Adrenal gland (tissue), 12 donors: ENCODE results near the gene GPR3. TPM values are rescaled to one million over a fixed set of nuclear protein-coding genes. Genes with fewer than 3 reads are reported as not detected.
A peak's percentile ranks its signal among the peaks of the same experiment; 100 is the strongest.

Experiments
- DNase-seq, 7 donors: peaks; one replicate each; pipeline ENCODE4 v3.0.0-alpha.2; 2019 to 2020
- H3K27ac ChIP-seq, 5 donors: fragments of 200-600 bp; sonication (generic) in 4 of 5; 1 replicate in 3 of 5; 2 replicates in 2 of 5; pipeline versions ENCODE4 v1.5.1 to v1.8.0; 2016 to 2020; ENCODE audit warnings: mild to moderate bottlenecking in 1 of 5
- H3K27me3 ChIP-seq: fragments of 200-600 bp; 2 replicates; pipeline ENCODE4 v1.8.0; 2021
- H3K36me3 ChIP-seq, 2 donors: fragments of 200-600 bp; replicated peaks in 1 of 2; 1 replicate in 1 of 2; 2 replicates in 1 of 2; pipeline versions ENCODE4 v1.5.1 to v1.8.0; 2018 to 2022
- H3K4me1 ChIP-seq, 2 donors: fragments of 200-600 bp; replicated peaks in 1 of 2; 1 replicate in 1 of 2; 2 replicates in 1 of 2; pipeline versions ENCODE4 v1.5.1 to v1.8.0; 2018 to 2021
- H3K4me3 ChIP-seq, 4 donors: fragments of 200-600 bp; sonication (generic) in 3 of 4; one replicate each; pipeline ENCODE4 v1.5.1; 2016 to 2018
- H3K9me3 ChIP-seq, 3 donors: fragments of 200-600 bp; sonication (generic) in 1 of 3; replicated peaks in 1 of 3; 1 replicate in 2 of 3; 2 replicates in 1 of 3; pipeline versions ENCODE4 v1.5.1 to v1.8.0; 2016 to 2021
- POLR2A ChIP-seq, 2 donors: fragments of 450-650 bp; IDR thresholded peaks; one replicate each; pipeline ENCODE4 v1.6.1; 2017; ENCODE audit warnings: antibody characterized with exemption in 2 of 2, mild to moderate bottlenecking in 2 of 2, moderate library complexity in 1 of 2
- WGBS, 4 donors: extraction: QIAGEN DNeasy Blood & Tissue Kit in 2 of 4; methylation state at CpG; one replicate each; pipeline versions ENCODE4 v1.1.5 to v1.1.7; 2013 to 2017; 5-methylcytosine and 5-hydroxymethylcytosine counted together
- intact Hi-C, 2 donors: fragments of 100-400 bp; cut with DNase I; formaldehyde crosslinking; loops; one replicate each; pipeline versions ENCODE4 v1.14.1 to v1.15.0; 2022 to 2023
- polyA plus RNA-seq, 3 donors: library from polyadenylated mRNA; stranded (reverse); fragments of 200-250 nt in 2 of 3; fragments of 350-450 nt in 1 of 3; fragmentation: Illumina TruSeq in 1 of 3; extraction: RNeasy Lipid Tissue Mini Kit (QIAGEN cat#74804) in 1 of 3; gene quantifications; one replicate each; pipeline ENCODE4 v1.2.3, GENCODE V29; 2013 to 2014
- total RNA-seq, 9 donors: library from RNA; depleted of rRNA in 4 of 9; stranded (reverse); fragments of >200 nt in 4 of 9; fragments of 120-200 nt in 1 of 9; fragmentation: NEBNext Ultra II Directional in 1 of 9; extraction: Animal tissue kit (Norgen Biotek cat#: 25700) in 1 of 9; gene quantifications; one replicate each; pipeline versions ENCODE4 v1.1.0 to v1.2.4, GENCODE V29; 2013 to 2023
- TF ChIP-seq, protein P1 (sequence below), 6 experiments: fragments of 450-650 bp in 4 of 6; fragments of 200-600 bp in 2 of 6; sonication (generic) in 1 of 6; IDR thresholded peaks; 1 replicate in 5 of 6; 2 replicates in 1 of 6; pipeline versions ENCODE4 v1.5.1 to v1.8.0; 2016 to 2021; ENCODE audit warnings: antibody characterized with exemption in 6 of 6, mild to moderate bottlenecking in 2 of 6, moderate library complexity in 1 of 6
- donor health status: healthy with polysubstance abuse.
- donor health status: Bipolar disorder and iron deficiency.
- donor health status: DM: yes; HTN: yes; CAD: no.
- donor health status: DM: no; HTN: no; CAD: no.
- donor health status: DM: no; HTN: no; CAD: no.
- donor health status: DM: yes; HTN: yes; CAD: no.

The GPR3 gene
- total and polyA plus RNA-seq, 12 donors: 0.17 to 2.0 (median 0.64) TPM; not detected in 5

DNA sequence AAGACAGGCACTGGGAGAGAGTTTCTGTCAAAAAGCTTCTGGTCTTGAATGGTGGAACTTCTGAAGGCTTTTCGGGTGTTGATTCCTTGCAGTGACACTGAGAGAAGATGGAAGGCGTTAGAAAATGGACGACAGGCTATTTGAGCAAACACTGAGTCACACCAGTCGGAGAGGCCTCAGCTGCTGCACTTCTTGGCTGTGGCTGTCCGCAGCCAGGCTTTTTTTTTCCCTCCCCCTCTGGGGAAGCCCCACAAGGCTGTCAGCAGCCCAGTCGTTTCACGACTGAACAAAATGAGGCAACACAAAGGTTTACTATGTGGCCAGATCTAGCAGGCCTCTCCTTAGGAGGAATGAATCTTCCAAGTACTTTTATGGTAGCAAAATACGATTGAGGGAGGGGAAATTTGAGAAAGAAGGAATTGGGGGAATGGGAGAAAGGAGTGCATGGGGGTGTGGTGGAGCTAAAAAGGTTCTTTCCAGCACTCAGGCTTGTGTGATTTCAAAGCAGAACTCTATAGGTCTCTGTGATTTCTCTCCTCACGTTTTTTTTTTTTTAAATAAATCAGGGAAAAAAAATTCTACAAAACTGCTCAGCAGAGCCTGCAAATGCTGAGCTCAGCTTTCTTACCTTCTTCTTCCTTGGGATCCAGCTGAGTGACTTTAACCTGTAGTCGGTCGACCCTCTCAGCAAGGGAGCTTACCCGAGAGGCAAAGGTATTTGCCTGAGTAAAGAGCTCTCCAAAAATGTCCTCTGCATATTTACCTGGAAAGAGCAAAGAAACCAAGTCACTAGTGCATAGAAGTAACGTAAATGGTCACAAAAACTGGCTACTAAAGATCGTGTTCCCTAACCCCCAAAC lies 26.1 kb downstream of the GPR3 start:
- peak in 1 of 2 donors; percentile 26 for TF ChIP-seq POLR2A (IDR thresholded peaks at IDR 0.05)
- TF ChIP-seq, protein P1, sequence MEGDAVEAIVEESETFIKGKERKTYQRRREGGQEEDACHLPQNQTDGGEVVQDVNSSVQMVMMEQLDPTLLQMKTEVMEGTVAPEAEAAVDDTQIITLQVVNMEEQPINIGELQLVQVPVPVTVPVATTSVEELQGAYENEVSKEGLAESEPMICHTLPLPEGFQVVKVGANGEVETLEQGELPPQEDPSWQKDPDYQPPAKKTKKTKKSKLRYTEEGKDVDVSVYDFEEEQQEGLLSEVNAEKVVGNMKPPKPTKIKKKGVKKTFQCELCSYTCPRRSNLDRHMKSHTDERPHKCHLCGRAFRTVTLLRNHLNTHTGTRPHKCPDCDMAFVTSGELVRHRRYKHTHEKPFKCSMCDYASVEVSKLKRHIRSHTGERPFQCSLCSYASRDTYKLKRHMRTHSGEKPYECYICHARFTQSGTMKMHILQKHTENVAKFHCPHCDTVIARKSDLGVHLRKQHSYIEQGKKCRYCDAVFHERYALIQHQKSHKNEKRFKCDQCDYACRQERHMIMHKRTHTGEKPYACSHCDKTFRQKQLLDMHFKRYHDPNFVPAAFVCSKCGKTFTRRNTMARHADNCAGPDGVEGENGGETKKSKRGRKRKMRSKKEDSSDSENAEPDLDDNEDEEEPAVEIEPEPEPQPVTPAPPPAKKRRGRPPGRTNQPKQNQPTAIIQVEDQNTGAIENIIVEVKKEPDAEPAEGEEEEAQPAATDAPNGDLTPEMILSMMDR (IDR thresholded peaks at IDR 0.05): no peak

DNA sequence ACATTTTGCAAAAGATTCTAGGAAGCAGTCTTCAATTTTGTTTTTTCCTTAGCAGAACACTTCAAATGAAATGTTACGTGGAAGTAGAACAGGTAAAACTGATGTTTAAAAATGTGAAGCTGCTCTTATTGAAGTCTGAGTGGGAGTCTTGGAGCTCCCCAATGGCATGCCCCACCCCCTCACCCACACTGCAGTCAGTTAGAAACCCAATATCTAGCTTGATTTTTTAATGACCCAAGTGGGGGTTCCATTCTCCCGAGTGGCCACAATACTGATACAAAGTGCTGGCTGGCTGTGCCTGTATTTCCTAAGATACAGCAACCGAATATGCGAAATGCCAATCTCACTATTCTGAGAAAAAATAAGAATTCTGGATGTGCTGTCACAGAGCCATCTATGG lies 31.3 kb downstream of the GPR3 start:
- H3K27me3 ChIP-seq: no peaks in the 10 kb centered on the region
- H3K27ac ChIP-seq: no peak overlapping the region
- no peak overlapping the region for H3K4me3 ChIP-seq
- DNase-seq: peak in 1 of 7 donors; percentile 36
- intact Hi-C loops: loop anchor here in 1 of 2 donors (10.0 kb wide), 1 partner anchor 51 kb away; no protein-coding TSS in a partner anchor
- peaks cover 18 to 49% of the 10 kb centered on the region in 2 donors for H3K4me1 ChIP-seq
- H3K36me3 ChIP-seq: peaks cover 0 to 9% of the 10 kb centered on the region in 2 donors
- WGBS, 4 donors: 67 to 82% (median 74%) methylated on average over 4 of the region's 4 CpGs
- TF ChIP-seq POLR2A (IDR thresholded peaks at IDR 0.05): no peak
- TF ChIP-seq, protein P1 (IDR thresholded peaks at IDR 0.05): no peak
- H3K9me3 ChIP-seq: no peaks in the 10 kb centered on the region

More for the DNA sequence above, 26.1 kb downstream of the GPR3 start:
- H3K27ac ChIP-seq: peak overlapping the region in 4 of 5 donors; percentile 36 to 78 (median 70)
- 36 to 46% (median 40%) methylated on average over 14 of the region's 14 CpGs for WGBS, 4 donors
- H3K4me3 ChIP-seq: no peak overlapping the region
- H3K27me3 ChIP-seq: no peaks in the 10 kb centered on the region
- peak; percentile 75 to 91 (median 89) for DNase-seq
- H3K4me1 ChIP-seq: peaks cover 23 to 41% of the 10 kb centered on the region in 2 donors
- peaks cover 0 to 48% of the 10 kb centered on the region in 2 donors for H3K36me3 ChIP-seq
- intact Hi-C loops: no loop called here
- H3K9me3 ChIP-seq: no peaks in the 10 kb centered on the region

- Histone ChIP-seq H3K27me3 (no peaks in the 10 kb centered on the region), H3K36me3 (peaks cover 0 to 9% of the 10 kb centered on the region in 2 donors), H3K27ac (peak overlapping the region in 2 of 5 donors; percentile 76 to 79), H3K4me3 (no peak overlapping the region), H3K4me1 (peaks cover 34 to 75% of the 10 kb centered on the region in 2 donors), H3K9me3 (no peaks in the 10 kb centered on the region)
- DNase-seq: peak in 1 of 7 donors; percentile 55
- TF ChIP-seq, protein P1 (IDR thresholded peaks at IDR 0.05): no peak
- no peak for TF ChIP-seq POLR2A (IDR thresholded peaks at IDR 0.05)
- intact Hi-C loops: loop anchor here in 1 of 2 donors (10.0 kb wide), 1 partner anchor 47 kb away; no protein-coding TSS in a partner anchor
- 36 to 67% (median 49%) methylated on average over 1 to 2 of the region's 2 CpGs for WGBS, 4 donors
Measured at GRCh38 chr1:27427329-27427728, 34.9 kb downstream of the GPR3 start.

- Histone ChIP-seq H3K9me3 (no peaks in the 10 kb centered on the region), H3K27me3 (no peaks in the 10 kb centered on the region), H3K4me1 (peaks cover 34 to 78% of the 10 kb centered on the region in 2 donors), H3K36me3 (peaks cover 0 to 9% of the 10 kb centered on the region in 2 donors), H3K4me3 (no peak overlapping the region), H3K27ac (peak overlapping the region in 4 of 5 donors; percentile 31 to 79 (median 54))
- TF ChIP-seq POLR2A (IDR thresholded peaks at IDR 0.05): no peak
- TF ChIP-seq, protein P1 (IDR thresholded peaks at IDR 0.05): no peak
- intact Hi-C loops: loop anchor here in 1 of 2 donors (10.0 kb wide), 1 partner anchor 47 kb away; no protein-coding TSS in a partner anchor
- WGBS, 4 donors: 65 to 74% (median 72%) methylated on average over 2 of the region's 2 CpGs
- DNase-seq: no peak
Measured at GRCh38 chr1:27427816-27428315, 35.4 kb downstream of the GPR3 start.
